ENCODE results near the gene RGS19. TPM values are rescaled to one million over a fixed set of nuclear protein-coding genes. Genes with fewer than 3 reads are reported as not detected.

RGS19 gene
- total RNA-seq, 1 experiment from 2014 or later: 12.8 TPM

DNA sequence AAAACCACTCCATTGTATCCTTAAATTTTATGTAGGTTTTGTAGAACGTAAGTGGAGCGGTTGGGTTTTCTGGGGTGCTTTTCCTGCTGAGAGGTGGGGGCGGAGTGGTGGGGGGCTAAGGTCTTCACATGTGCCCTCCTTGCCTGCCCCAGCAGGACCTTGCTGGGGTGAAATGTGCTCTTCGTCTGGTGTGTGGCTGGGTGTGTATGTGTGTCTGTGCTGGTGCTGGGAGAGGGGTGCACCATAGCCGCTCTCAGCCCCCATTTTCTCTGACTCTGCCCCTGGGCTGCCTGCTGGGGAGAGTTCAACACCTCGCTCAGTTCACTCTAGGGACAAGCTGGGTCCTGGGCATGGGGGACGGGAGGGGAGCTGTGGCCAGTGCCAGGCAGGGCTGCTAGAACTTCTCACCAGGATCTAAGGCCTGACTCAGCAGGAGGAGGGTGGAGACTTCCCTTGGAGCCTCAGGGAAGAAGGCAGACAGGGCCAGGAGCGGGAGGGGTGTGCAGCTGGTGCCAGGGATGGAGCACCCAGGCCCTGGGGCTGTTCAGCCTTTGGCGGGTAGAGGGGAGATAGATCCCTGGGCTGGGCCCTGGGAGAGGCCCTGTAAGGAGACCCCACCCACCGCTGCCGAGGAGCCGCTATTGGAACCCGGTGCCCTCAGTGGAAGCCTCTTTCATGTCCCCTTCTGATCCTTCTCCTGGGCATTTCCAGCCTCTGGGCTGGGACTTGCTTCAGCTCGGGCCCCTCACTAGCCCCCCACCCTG lies 34.7 kb downstream of the RGS19 start:
- peaks cover 82% of the 10 kb centered on the region for H3K27me3 Mint-ChIP-seq (ENCODE audit: low read depth)

More for the DNA sequence above, 34.7 kb downstream of the RGS19 start:
- Histone ChIP-seq H2BK20ac (ENCODE audit: low read depth, low read length, poor library complexity, severe bottlenecking) (no peak overlapping the region), H3T11ph (ENCODE audit: low read length) (no peak overlapping the region), H4K91ac (ENCODE audit: insufficient read length, low read depth, low read length) (no peak overlapping the region), H4K5ac (ENCODE audit: insufficient read length, low read depth, low read length) (no peak overlapping the region), H3K9me3 (ENCODE audit: control insufficient read depth, low read depth, low read length) (no peaks in the 10 kb centered on the region), H2BK12ac (ENCODE audit: insufficient read length, low read depth, low read length) (no peak overlapping the region), H2AK5ac (ENCODE audit: insufficient read length, low read length) (no peak overlapping the region), H3K4me1 (ENCODE audit: insufficient read depth, low read length) (peaks cover 1% of the 10 kb centered on the region; the same call in 1 of the 2 replicates), H3K4ac (ENCODE audit: low read depth, low read length) (no peak overlapping the region), H3K27me3 (ENCODE audit: insufficient read depth, low read length) (peaks cover 35% of the 10 kb centered on the region; the same call in 1 of the 2 replicates), H3K4me2 (ENCODE audit: insufficient read depth, insufficient read length, low read length) (no peak overlapping the region), H2BK120ac (ENCODE audit: low read depth, low read length, poor library complexity, severe bottlenecking) (no peak overlapping the region), H3K23ac (ENCODE audit: insufficient read length, low read depth, low read length) (no peak overlapping the region), H3K27ac (ENCODE audit: insufficient read length, low read depth, low read length) (no peak overlapping the region), H2BK15ac (ENCODE audit: low read depth, low read length) (no peak overlapping the region), H3K79me1 (ENCODE audit: insufficient read depth, low read depth, low read length, poor library complexity, severe bottlenecking) (no peaks in the 10 kb centered on the region), H2BK5ac (ENCODE audit: insufficient read length, low read length) (no peak overlapping the region), H3K9ac (ENCODE audit: extremely low read depth, insufficient read length, low read length) (no peak overlapping the region), H3K14ac (ENCODE audit: insufficient read depth, low read length) (no peak overlapping the region), H3K23me2 (ENCODE audit: insufficient read length, low read depth, low read length, poor library complexity, severe bottlenecking) (peaks cover 3% of the 10 kb centered on the region), H3K79me2 (ENCODE audit: insufficient read depth, low read length) (no peaks in the 10 kb centered on the region), H3K56ac (ENCODE audit: insufficient read length, low read depth, low read length) (no peak overlapping the region), H4K20me1 (ENCODE audit: control insufficient read depth, insufficient read depth, insufficient read length) (no peaks in the 10 kb centered on the region), H2AFZ (ENCODE audit: low read length) (no peak overlapping the region), H3K18ac (ENCODE audit: insufficient read length, low read depth, low read length) (no peak overlapping the region), H4K8ac (replicated peaks; ENCODE audit: insufficient read length, low read depth, low read length) (no peak overlapping the region)
- WGBS (ENCODE audit: extremely low coverage, insufficient read length, low lambda C conversion rate): no CpG with 5 or more reads among the region's 14 CpGs
- no peak for DNase-seq
- no peak overlapping the region; a peak in 1 of 5 replicates for H3K4me3 Mint-ChIP-seq
- no peak overlapping the region for H3K27ac Mint-ChIP-seq
- TF ChIP-seq, protein P1, sequence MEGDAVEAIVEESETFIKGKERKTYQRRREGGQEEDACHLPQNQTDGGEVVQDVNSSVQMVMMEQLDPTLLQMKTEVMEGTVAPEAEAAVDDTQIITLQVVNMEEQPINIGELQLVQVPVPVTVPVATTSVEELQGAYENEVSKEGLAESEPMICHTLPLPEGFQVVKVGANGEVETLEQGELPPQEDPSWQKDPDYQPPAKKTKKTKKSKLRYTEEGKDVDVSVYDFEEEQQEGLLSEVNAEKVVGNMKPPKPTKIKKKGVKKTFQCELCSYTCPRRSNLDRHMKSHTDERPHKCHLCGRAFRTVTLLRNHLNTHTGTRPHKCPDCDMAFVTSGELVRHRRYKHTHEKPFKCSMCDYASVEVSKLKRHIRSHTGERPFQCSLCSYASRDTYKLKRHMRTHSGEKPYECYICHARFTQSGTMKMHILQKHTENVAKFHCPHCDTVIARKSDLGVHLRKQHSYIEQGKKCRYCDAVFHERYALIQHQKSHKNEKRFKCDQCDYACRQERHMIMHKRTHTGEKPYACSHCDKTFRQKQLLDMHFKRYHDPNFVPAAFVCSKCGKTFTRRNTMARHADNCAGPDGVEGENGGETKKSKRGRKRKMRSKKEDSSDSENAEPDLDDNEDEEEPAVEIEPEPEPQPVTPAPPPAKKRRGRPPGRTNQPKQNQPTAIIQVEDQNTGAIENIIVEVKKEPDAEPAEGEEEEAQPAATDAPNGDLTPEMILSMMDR (conservative IDR thresholded peaks at IDR 0.05): no peak
- peaks cover 0 to 3% of the 10 kb centered on the region in 2 experiments; a peak in 2 of 5 replicates for H3K9me3 Mint-ChIP-seq
- peaks cover 0 to 2% (median 0%) of the 10 kb centered on the region in 3 experiments; a peak in 3 of 7 replicates for H3K36me3 Mint-ChIP-seq (ENCODE audit: insufficient read depth in 1 of 3, low read depth in 3 of 3)
- H3K4me1 Mint-ChIP-seq: peaks cover 13 to 21% of the 10 kb centered on the region in 2 experiments

Data from H9 (cell line).